ENCODE measurements around the gene FDXR.
A peak's percentile ranks its signal among the peaks of the same experiment; 100 is the strongest.

The FDXR gene

DNA sequence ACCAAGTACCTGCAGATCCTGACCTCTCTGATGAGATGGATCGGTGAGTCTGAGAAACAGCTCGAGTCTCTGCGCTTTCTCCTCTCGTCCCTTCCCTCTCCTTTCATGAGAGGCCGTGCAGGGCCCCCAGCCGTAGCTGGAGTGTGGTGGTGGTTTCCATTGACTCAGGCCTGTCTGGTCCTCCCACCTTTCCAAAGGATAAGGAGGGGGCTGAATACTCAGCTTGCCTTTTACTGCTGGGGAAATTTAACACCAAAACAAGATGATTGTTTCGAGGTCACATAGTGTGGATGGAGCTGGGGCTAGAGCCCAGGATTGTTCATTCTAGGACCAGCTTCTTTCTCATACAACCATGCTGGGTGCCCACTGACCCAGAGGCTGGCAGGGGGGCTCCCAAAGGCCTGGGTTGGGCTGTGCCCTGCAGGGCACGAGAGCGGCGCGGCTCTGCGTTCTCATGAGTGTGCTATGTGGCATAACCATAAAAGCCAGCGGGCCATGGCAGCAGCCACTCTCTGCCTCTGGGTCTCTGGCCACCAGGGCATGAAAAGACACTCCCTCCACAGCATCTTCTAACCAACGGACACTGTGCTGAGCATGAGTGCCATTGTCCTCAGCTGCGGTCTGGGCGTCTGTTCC, 52.9 kb downstream of the FDXR start:
- CTCF ChIA-PET: interaction anchor here (1.4 kb wide), 1 partner anchor 28 kb away, joined by 3 read pairs; no protein-coding TSS in a partner anchor
- POLR2A ChIA-PET: no interaction called here
- TF ChIP-seq CTBP1 (IDR thresholded peaks at IDR 0.05; ENCODE audit: borderline replicate concordance) (no peak), FOXM1 (IDR thresholded peaks at IDR 0.05; ENCODE audit: borderline replicate concordance) (no peak), ARNT (IDR thresholded peaks at IDR 0.05) (no peak), ELF4 (IDR thresholded peaks at IDR 0.05) (no peak), BHLHE40 (IDR thresholded peaks at IDR 0.05; ENCODE audit: borderline replicate concordance) (no peak), NFRKB (IDR thresholded peaks at IDR 0.05) (no peak), HDGF (IDR thresholded peaks at IDR 0.05; ENCODE audit: borderline replicate concordance) (no peak), ZNF384 (IDR thresholded peaks at IDR 0.05) (no peak), SP1 (IDR thresholded peaks at IDR 0.05) (no peak), FOXK2 (IDR thresholded peaks at IDR 0.05) (no peak), FOXA1 (IDR thresholded peaks at IDR 0.05) (no peak), LEF1 (IDR thresholded peaks at IDR 0.05; ENCODE audit: borderline replicate concordance) (no peak), SUZ12 (IDR thresholded peaks at IDR 0.05) (no peak), TARDBP (IDR thresholded peaks at IDR 0.05) (no peak), L3MBTL2 (conservative IDR thresholded peaks at IDR 0.05) (no peak)
- TF ChIP-seq, protein P1, sequence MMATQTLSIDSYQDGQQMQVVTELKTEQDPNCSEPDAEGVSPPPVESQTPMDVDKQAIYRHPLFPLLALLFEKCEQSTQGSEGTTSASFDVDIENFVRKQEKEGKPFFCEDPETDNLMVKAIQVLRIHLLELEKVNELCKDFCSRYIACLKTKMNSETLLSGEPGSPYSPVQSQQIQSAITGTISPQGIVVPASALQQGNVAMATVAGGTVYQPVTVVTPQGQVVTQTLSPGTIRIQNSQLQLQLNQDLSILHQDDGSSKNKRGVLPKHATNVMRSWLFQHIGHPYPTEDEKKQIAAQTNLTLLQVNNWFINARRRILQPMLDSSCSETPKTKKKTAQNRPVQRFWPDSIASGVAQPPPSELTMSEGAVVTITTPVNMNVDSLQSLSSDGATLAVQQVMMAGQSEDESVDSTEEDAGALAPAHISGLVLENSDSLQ (IDR thresholded peaks at IDR 0.05): no peak
- DNase-seq (ENCODE audit: extremely low spot score): no peak

DNA sequence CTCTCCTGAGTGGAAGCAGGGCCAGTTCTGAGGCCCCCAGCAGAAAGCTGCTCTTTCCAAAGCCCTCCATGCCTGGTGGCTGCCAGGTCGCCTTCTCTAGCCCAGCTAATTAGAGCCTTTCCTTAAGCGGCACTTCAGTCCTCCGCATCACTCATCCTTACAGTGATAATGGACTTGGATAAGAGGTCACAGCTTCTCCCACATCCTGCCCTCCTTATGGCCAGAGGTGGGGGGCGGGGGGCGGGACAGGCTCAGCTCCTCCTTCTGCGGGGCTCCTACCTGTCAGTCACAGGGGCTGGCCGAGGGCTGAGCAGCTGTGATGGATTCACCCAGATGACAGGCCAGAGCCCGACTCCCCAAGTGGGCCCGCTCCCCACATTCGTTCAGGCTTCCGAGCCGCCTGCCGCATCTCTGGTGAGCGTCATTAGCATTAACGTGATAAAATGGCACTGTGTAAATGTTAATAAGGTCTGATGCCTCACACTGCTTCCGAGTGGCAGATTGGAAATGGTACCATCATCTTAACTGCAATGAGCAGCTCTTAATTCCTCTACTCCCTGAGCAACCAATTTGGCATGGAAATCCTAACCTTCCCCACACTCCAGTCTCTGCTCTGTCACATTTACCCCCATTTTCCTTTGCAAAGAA, 54.4 kb downstream of the FDXR start:
- CTCF ChIA-PET: no interaction called here
- DNase-seq (ENCODE audit: extremely low spot score): no peak
- POLR2A ChIA-PET: interaction anchor here (1.2 kb wide), 1 partner anchor 55 kb away, joined by 3 read pairs; the partner anchor contains the start of gene FDXR
- TF ChIP-seq TARDBP (IDR thresholded peaks at IDR 0.05) (no peak), ARNT (IDR thresholded peaks at IDR 0.05) (no peak), FOXM1 (IDR thresholded peaks at IDR 0.05; ENCODE audit: borderline replicate concordance) (no peak), LEF1 (IDR thresholded peaks at IDR 0.05; ENCODE audit: borderline replicate concordance) (no peak), FOXK2 (IDR thresholded peaks at IDR 0.05) (no peak), HDGF (IDR thresholded peaks at IDR 0.05; ENCODE audit: borderline replicate concordance) (no peak), L3MBTL2 (conservative IDR thresholded peaks at IDR 0.05) (no peak), ZNF384 (IDR thresholded peaks at IDR 0.05) (no peak), ELF4 (IDR thresholded peaks at IDR 0.05) (no peak), BHLHE40 (IDR thresholded peaks at IDR 0.05; ENCODE audit: borderline replicate concordance) (no peak), FOXA1 (IDR thresholded peaks at IDR 0.05) (no peak), SUZ12 (IDR thresholded peaks at IDR 0.05) (no peak), CTBP1 (IDR thresholded peaks at IDR 0.05; ENCODE audit: borderline replicate concordance) (no peak)
- TF ChIP-seq, protein P1 (IDR thresholded peaks at IDR 0.05): no peak

DNA sequence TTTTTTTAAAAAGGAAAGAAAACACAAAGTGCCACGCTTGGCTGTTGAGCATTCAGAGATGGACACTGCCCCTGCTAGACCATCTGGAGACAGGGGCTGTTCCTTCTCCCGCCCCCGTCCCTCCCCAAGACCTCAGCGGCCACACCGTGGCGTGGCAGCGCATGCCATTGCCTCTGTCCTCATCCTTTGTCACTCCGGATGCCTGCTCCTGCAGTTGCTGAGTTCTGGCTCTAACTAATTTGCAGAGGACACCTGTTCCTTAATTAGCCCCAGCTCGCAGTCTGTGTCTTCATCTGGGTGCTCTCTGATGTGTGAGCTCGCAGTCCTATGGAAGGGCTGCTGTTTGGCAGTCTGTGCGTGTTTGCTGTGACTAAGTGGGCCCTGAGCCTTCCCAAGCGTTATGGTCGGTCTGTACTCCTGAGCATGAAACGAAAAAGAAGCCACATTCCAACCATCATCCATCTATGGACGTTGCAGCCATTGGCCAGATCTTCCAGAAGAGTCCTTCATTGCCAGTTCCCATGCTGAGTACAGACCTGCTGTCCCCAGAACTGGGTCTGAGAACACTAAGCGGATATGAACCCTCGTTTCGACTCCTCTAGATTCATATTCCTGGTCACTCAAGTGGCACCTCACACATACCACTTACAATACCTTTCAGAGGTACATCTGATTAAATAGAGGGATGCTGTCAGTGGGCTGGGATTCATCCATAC, 55.7 kb downstream of the FDXR start:
- no peak for DNase-seq (ENCODE audit: extremely low spot score)
- ChIA-PET POLR2A (no interaction called here), CTCF (interaction anchor here (0.6 to 1.4 kb wide), 5 partner anchors 10 to 45 kb away, joined by 3 to 4 read pairs (median 3); no protein-coding TSS in a partner anchor)
- no peak for TF ChIP-seq FOXK2 (IDR thresholded peaks at IDR 0.05)
- TF ChIP-seq FOXA1 (IDR thresholded peaks at IDR 0.05): no peak
- TF ChIP-seq BHLHE40 (IDR thresholded peaks at IDR 0.05; ENCODE audit: borderline replicate concordance): no peak
- TF ChIP-seq L3MBTL2 (conservative IDR thresholded peaks at IDR 0.05): no peak
- TF ChIP-seq TARDBP (IDR thresholded peaks at IDR 0.05): no peak
- no peak for TF ChIP-seq ARNT (IDR thresholded peaks at IDR 0.05)
- TF ChIP-seq, protein P1 (IDR thresholded peaks at IDR 0.05): no peak
- no peak for TF ChIP-seq NFRKB (IDR thresholded peaks at IDR 0.05)
- TF ChIP-seq FOXM1 (IDR thresholded peaks at IDR 0.05; ENCODE audit: borderline replicate concordance): no peak
- TF ChIP-seq CTBP1 (IDR thresholded peaks at IDR 0.05; ENCODE audit: borderline replicate concordance): no peak
- TF ChIP-seq ZNF384 (IDR thresholded peaks at IDR 0.05): no peak
- TF ChIP-seq HDGF (IDR thresholded peaks at IDR 0.05; ENCODE audit: borderline replicate concordance): no peak
- no peak for TF ChIP-seq LEF1 (IDR thresholded peaks at IDR 0.05; ENCODE audit: borderline replicate concordance)
- no peak for TF ChIP-seq SUZ12 (IDR thresholded peaks at IDR 0.05)
- TF ChIP-seq ELF4 (IDR thresholded peaks at IDR 0.05): no peak
- TF ChIP-seq SP1 (IDR thresholded peaks at IDR 0.05): no peak

DNA sequence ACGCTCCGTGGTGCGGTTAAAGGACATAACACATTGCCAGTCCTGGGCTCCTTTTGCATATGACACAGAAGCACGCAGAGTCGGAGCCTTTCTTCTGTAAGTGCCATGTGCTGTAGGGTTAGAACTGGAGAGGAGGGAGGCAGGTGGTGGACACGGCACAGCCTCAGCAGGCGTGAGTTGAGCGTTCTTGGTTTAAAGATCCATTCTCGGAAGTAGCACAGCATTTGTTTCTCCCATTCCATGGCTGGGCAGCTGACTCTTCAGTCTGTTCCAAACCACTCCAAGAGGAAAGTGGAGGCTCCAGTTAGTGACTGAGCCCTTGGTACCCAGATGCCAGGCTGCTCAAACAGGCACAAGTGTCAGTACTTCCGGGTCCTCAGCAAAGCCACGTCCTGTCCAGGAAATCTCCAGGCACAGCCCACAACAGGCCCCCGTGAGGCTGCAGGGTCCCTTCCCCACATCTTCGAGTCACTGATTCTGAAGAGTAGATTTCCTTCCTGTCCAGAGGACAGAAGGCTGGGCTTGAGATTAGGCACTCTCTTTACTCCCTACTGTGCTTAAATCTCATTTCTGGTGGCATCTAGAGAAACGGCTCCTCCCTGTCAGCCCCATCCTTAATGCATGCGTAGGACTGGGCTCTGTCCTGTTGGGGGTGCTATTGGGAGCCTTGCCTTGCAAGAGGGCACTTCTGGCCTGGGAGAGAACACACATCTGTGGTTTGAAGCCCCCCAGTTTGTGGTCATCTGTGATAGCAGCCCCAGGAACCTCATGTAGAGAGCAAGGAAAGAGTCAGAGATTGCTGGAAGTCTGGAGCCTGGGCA, 57.0 kb downstream of the FDXR start:
- ChIA-PET POLR2A (no interaction called here), CTCF (interaction anchor here (0.6 to 1.4 kb wide), 4 partner anchors 9 to 40 kb away, joined by 3 read pairs; no protein-coding TSS in a partner anchor)
- TF ChIP-seq ARNT (IDR thresholded peaks at IDR 0.05) (no peak), TARDBP (IDR thresholded peaks at IDR 0.05) (no peak), BHLHE40 (IDR thresholded peaks at IDR 0.05; ENCODE audit: borderline replicate concordance) (no peak), HDGF (IDR thresholded peaks at IDR 0.05; ENCODE audit: borderline replicate concordance) (no peak), FOXM1 (IDR thresholded peaks at IDR 0.05; ENCODE audit: borderline replicate concordance) (no peak), FOXA1 (IDR thresholded peaks at IDR 0.05) (no peak), FOXK2 (IDR thresholded peaks at IDR 0.05) (no peak), LEF1 (IDR thresholded peaks at IDR 0.05; ENCODE audit: borderline replicate concordance) (no peak), SP1 (IDR thresholded peaks at IDR 0.05) (no peak), L3MBTL2 (conservative IDR thresholded peaks at IDR 0.05) (no peak), CTBP1 (IDR thresholded peaks at IDR 0.05; ENCODE audit: borderline replicate concordance) (no peak)
- peak; percentile 54 for DNase-seq (ENCODE audit: extremely low spot score)
